ENCODE data around the gene PLIN4. TPM values are rescaled to one million over a fixed set of nuclear protein-coding genes. Genes with fewer than 3 reads are reported as not detected.
A peak's percentile ranks its signal among the peaks of the same experiment; 100 is the strongest.

The PLIN4 gene
- total RNA-seq, 1 experiment from 2014 or later: 2.3 TPM

- TF ChIP-seq REST (IDR thresholded peaks at IDR 0.05; ENCODE audit: low read depth) (no peak), ZNF274 (IDR thresholded peaks at IDR 0.05; ENCODE audit: low read depth, low read length) (no peak)
Observed at GRCh38 chr19:4556597-4557127, 38.4 kb upstream of the PLIN4 start (continued).

- DNase-seq (ENCODE audit: low read depth, low spot score) (peak; percentile 43), ATAC-seq (peak; percentile 78)
- Histone ChIP-seq H3K9me2 (ENCODE audit: insufficient read depth) (no peaks in the 10 kb centered on the region), H3K4me3 (replicated peaks in 1 of 2; ENCODE audit: low read depth in 1 of 2, low read length in 2 of 2) (no peak overlapping the region), H3K9me3 (ENCODE audit: control insufficient read depth in 1 of 2, insufficient read depth in 1 of 2, low read depth in 1 of 2, low read length in 2 of 2) (no peaks in the 10 kb centered on the region), H3K36me3 (ENCODE audit: control insufficient read depth in 1 of 2, insufficient read depth in 2 of 2, low read length in 2 of 2) (peaks cover 16 to 33% of the 10 kb centered on the region in 2 experiments), H2AFZ (ENCODE audit: low read depth, low read length, poor library complexity, severe bottlenecking) (no peak overlapping the region), H4K20me1 (ENCODE audit: insufficient read depth) (no peaks in the 10 kb centered on the region), H3K4me1 (ENCODE audit: control insufficient read depth in 1 of 2, insufficient read depth in 2 of 2, low read length in 2 of 2) (peaks cover 8 to 26% of the 10 kb centered on the region in 2 experiments), H3K4me2 (ENCODE audit: low read length) (peak overlapping the region; percentile 47; the same call in 1 of the 2 replicates), H3K9ac (ENCODE audit: low read length) (no peak overlapping the region), H3K27ac (ENCODE audit: low read depth, low read length) (peak overlapping the region; percentile 33; the same call in 1 of the 2 replicates), H3K79me2 (ENCODE audit: insufficient read depth, low read length) (peaks cover 3% of the 10 kb centered on the region; the same call in 1 of the 2 replicates), H3K27me3 (ENCODE audit: insufficient read depth, low read length) (no peaks in the 10 kb centered on the region)
- TF ChIP-seq YY1 (IDR thresholded peaks at IDR 0.05; ENCODE audit: extremely low read depth, insufficient replicate concordance, low read depth, low read length) (no peak), EGR1 (IDR thresholded peaks at IDR 0.05; ENCODE audit: low read depth) (0 out of 2 replicates have a peak, but pooled peaks have one; percentile 58)
- ChIA-PET CTCF (interaction anchor here (1.2 to 1.8 kb wide), 2 partner anchors 11 to 80 kb away, joined by 5 read pairs; no protein-coding TSS in a partner anchor), POLR2A (interaction anchor here (0.8 kb wide), 1 partner anchor 21 kb away, joined by 3 read pairs; the partner anchor contains the start of gene PLIN5), RAD21 (ENCODE audit: low non-redundant PET in 1 of 2, low total read pairs in 2 of 2, uncharacterized antibody in 2 of 2, unreplicated experiment in 2 of 2) (interaction anchor here in 1 of 2 experiments (0.6 kb wide), 1 partner anchor 125 kb away, joined by 5 read pairs; no protein-coding TSS in a partner anchor)
- no TSS peak for BruUV-seq (replicated peaks)
- intact Hi-C loops (cut with micrococcal nuclease): no loop called here
Observed at GRCh38 chr19:4555657-4556561, 37.6 kb upstream of the PLIN4 start.
